Activated naive CD8-positive, alpha-beta T cell treated with anti-CD3 and anti-CD28 coated beads, Interleukin-2, amount 10 ng/mL, durations not matched to agents 7 days and 5 days (primary cell): ENCODE results near the gene ADAMTS16. TPM values are rescaled to one million over a fixed set of nuclear protein-coding genes. Genes with fewer than 3 reads are reported as not detected.

Source experiments
- ATAC-seq: fragments of 150-1000 bp; cut with Tn5 transposase; one replicate; pipeline ENCODE4 v1.10.0; 2021; ENCODE audit warnings: low read depth, moderate library complexity
- POLR2A ChIA-PET: fragments of 350-600 bp; sonication (Branson Sonifier 250); formaldehyde crosslinking; loops from one replicate; lab custom pipeline; 2021; ENCODE audit warnings: antibody characterized with exemption; lab: Charles Lee
- DNase-seq: peaks from one replicate; pipeline ENCODE4 v3.0.0; 2021
- H3K27ac Mint-ChIP-seq: one replicate; pipeline ENCODE4 v1.8.0; 2022; ENCODE audit warnings: mild to moderate bottlenecking, mixed read lengths
- H3K27me3 Mint-ChIP-seq: one replicate; pipeline ENCODE4 v1.8.0; 2022; ENCODE audit warnings: mild to moderate bottlenecking, moderate library complexity, mixed read lengths
- H3K36me3 Mint-ChIP-seq: one replicate; pipeline ENCODE4 v1.8.0; 2021; ENCODE audit warnings: mild to moderate bottlenecking, mixed read lengths
- H3K4me1 Mint-ChIP-seq: one replicate; pipeline ENCODE4 v1.8.0; 2021; ENCODE audit warnings: mixed read lengths
- H3K4me3 Mint-ChIP-seq: one replicate; pipeline ENCODE4 v1.8.0; 2022; ENCODE audit warnings: mild to moderate bottlenecking, moderate library complexity, mixed read lengths
- H3K9me3 Mint-ChIP-seq: one replicate; pipeline ENCODE4 v1.8.0; 2021; ENCODE audit warnings: mixed read lengths
- total RNA-seq, 2 experiments: library from RNA; stranded (reverse); gene quantifications; one replicate each; pipeline ENCODE4 v1.2.3, GENCODE V29; 2021

The ADAMTS16 gene
- total RNA-seq, 2 experiments from 2014 or later: not detected

- Mint-ChIP-seq H3K4me3 (no peak overlapping the region), H3K27me3 (peaks cover 5% of the 10 kb centered on the region), H3K9me3 (no peaks in the 10 kb centered on the region), H3K4me1 (no peaks in the 10 kb centered on the region), H3K27ac (no peak overlapping the region), H3K36me3 (no peaks in the 10 kb centered on the region)
- ATAC-seq: no peak
- POLR2A ChIA-PET: no interaction called here
- no peak for DNase-seq
Measured at GRCh38 chr5:5242056-5242455, 101.9 kb downstream of the ADAMTS16 start.

GRCh38 chr5:5246736-5247135, 106.6 kb downstream of the ADAMTS16 start:
- no peak overlapping the region for H3K4me3 Mint-ChIP-seq
- no peaks in the 10 kb centered on the region for H3K36me3 Mint-ChIP-seq
- no peak for DNase-seq
- ATAC-seq: no peak
- H3K27ac Mint-ChIP-seq: no peak overlapping the region
- peaks cover 1% of the 10 kb centered on the region for H3K9me3 Mint-ChIP-seq
- peaks cover 3% of the 10 kb centered on the region for H3K27me3 Mint-ChIP-seq
- POLR2A ChIA-PET: no interaction called here
- no peaks in the 10 kb centered on the region for H3K4me1 Mint-ChIP-seq

GRCh38 chr5:5250758-5251157, 110.6 kb downstream of the ADAMTS16 start:
- no peak overlapping the region for H3K27ac Mint-ChIP-seq
- H3K9me3 Mint-ChIP-seq: peaks cover 9% of the 10 kb centered on the region
- H3K36me3 Mint-ChIP-seq: no peaks in the 10 kb centered on the region
- H3K4me1 Mint-ChIP-seq: no peaks in the 10 kb centered on the region
- no peaks in the 10 kb centered on the region for H3K27me3 Mint-ChIP-seq
- POLR2A ChIA-PET: no interaction called here
- no peak for DNase-seq
- ATAC-seq: no peak
- no peak overlapping the region for H3K4me3 Mint-ChIP-seq

- Mint-ChIP-seq H3K36me3 (no peaks in the 10 kb centered on the region), H3K27ac (no peak overlapping the region), H3K27me3 (no peaks in the 10 kb centered on the region), H3K4me1 (no peaks in the 10 kb centered on the region), H3K9me3 (peaks cover 12% of the 10 kb centered on the region), H3K4me3 (no peak overlapping the region)
- ATAC-seq: no peak
- POLR2A ChIA-PET: no interaction called here
- no peak for DNase-seq
Measured at GRCh38 chr5:5252106-5252505, 112.0 kb downstream of the ADAMTS16 start.

- peaks cover 13% of the 10 kb centered on the region for H3K9me3 Mint-ChIP-seq
- no peak for ATAC-seq
- no peak overlapping the region for H3K27ac Mint-ChIP-seq
- DNase-seq: no peak
- no peak overlapping the region for H3K4me3 Mint-ChIP-seq
- POLR2A ChIA-PET: no interaction called here
- no peaks in the 10 kb centered on the region for H3K4me1 Mint-ChIP-seq
- H3K36me3 Mint-ChIP-seq: no peaks in the 10 kb centered on the region
- H3K27me3 Mint-ChIP-seq: no peaks in the 10 kb centered on the region
Measured at GRCh38 chr5:5257353-5257752, 117.2 kb downstream of the ADAMTS16 start.

GRCh38 chr5:5258564-5258963, 118.4 kb downstream of the ADAMTS16 start:
- ATAC-seq: no peak
- DNase-seq: no peak
- H3K4me3 Mint-ChIP-seq: no peak overlapping the region
- no peaks in the 10 kb centered on the region for H3K36me3 Mint-ChIP-seq
- POLR2A ChIA-PET: no interaction called here
- no peaks in the 10 kb centered on the region for H3K27me3 Mint-ChIP-seq
- H3K9me3 Mint-ChIP-seq: peaks cover 10% of the 10 kb centered on the region
- H3K27ac Mint-ChIP-seq: no peak overlapping the region
- H3K4me1 Mint-ChIP-seq: no peaks in the 10 kb centered on the region

- ATAC-seq (no peak), DNase-seq (no peak)
- H3K4me1 Mint-ChIP-seq: no peaks in the 10 kb centered on the region
- POLR2A ChIA-PET: no interaction called here
- no peaks in the 10 kb centered on the region for H3K9me3 Mint-ChIP-seq
- no peaks in the 10 kb centered on the region for H3K27me3 Mint-ChIP-seq
- H3K36me3 Mint-ChIP-seq: no peaks in the 10 kb centered on the region
- no peak overlapping the region for H3K27ac Mint-ChIP-seq
- no peak overlapping the region for H3K4me3 Mint-ChIP-seq
Measured at GRCh38 chr5:5264727-5265126, 124.6 kb downstream of the ADAMTS16 start.

- POLR2A ChIA-PET: no interaction called here
Measured at GRCh38 chr5:5266297-5266696, 126.2 kb downstream of the ADAMTS16 start.

GRCh38 chr5:5270161-5270560, 130.0 kb downstream of the ADAMTS16 start:
- POLR2A ChIA-PET: no interaction called here
- Mint-ChIP-seq H3K27me3 (no peaks in the 10 kb centered on the region), H3K4me3 (no peak overlapping the region), H3K4me1 (no peaks in the 10 kb centered on the region), H3K27ac (no peak overlapping the region), H3K9me3 (no peaks in the 10 kb centered on the region), H3K36me3 (no peaks in the 10 kb centered on the region)
- DNase-seq (no peak), ATAC-seq (no peak)

More at GRCh38 chr5:5266297-5266696, 126.2 kb downstream of the ADAMTS16 start:
- no peak for ATAC-seq
- DNase-seq: no peak
- Mint-ChIP-seq H3K9me3 (no peaks in the 10 kb centered on the region), H3K36me3 (no peaks in the 10 kb centered on the region), H3K27me3 (no peaks in the 10 kb centered on the region), H3K27ac (no peak overlapping the region), H3K4me1 (no peaks in the 10 kb centered on the region), H3K4me3 (no peak overlapping the region)

- no peaks in the 10 kb centered on the region for H3K9me3 Mint-ChIP-seq
- DNase-seq: no peak
- H3K4me3 Mint-ChIP-seq: no peak overlapping the region
- POLR2A ChIA-PET: no interaction called here
- H3K27me3 Mint-ChIP-seq: no peaks in the 10 kb centered on the region
- no peak for ATAC-seq
- no peaks in the 10 kb centered on the region for H3K36me3 Mint-ChIP-seq
- no peaks in the 10 kb centered on the region for H3K4me1 Mint-ChIP-seq
- H3K27ac Mint-ChIP-seq: no peak overlapping the region
Measured at GRCh38 chr5:5270958-5271785, 131.0 kb downstream of the ADAMTS16 start.

- Mint-ChIP-seq H3K4me1 (no peaks in the 10 kb centered on the region), H3K9me3 (no peaks in the 10 kb centered on the region), H3K27ac (no peak overlapping the region), H3K36me3 (no peaks in the 10 kb centered on the region), H3K4me3 (no peak overlapping the region), H3K27me3 (no peaks in the 10 kb centered on the region)
- ATAC-seq (no peak), DNase-seq (no peak)
- POLR2A ChIA-PET: no interaction called here
Measured at GRCh38 chr5:5271786-5272321, 131.7 kb downstream of the ADAMTS16 start.

GRCh38 chr5:5273398-5273797, 133.3 kb downstream of the ADAMTS16 start:
- DNase-seq: no peak
- POLR2A ChIA-PET: no interaction called here
- Mint-ChIP-seq H3K27me3 (no peaks in the 10 kb centered on the region), H3K4me3 (no peak overlapping the region), H3K9me3 (no peaks in the 10 kb centered on the region), H3K4me1 (no peaks in the 10 kb centered on the region), H3K36me3 (no peaks in the 10 kb centered on the region), H3K27ac (no peak overlapping the region)
- no peak for ATAC-seq

- Mint-ChIP-seq H3K9me3 (no peaks in the 10 kb centered on the region), H3K4me3 (no peak overlapping the region), H3K4me1 (no peaks in the 10 kb centered on the region), H3K27ac (no peak overlapping the region), H3K27me3 (no peaks in the 10 kb centered on the region), H3K36me3 (no peaks in the 10 kb centered on the region)
- no peak for DNase-seq
- ATAC-seq: no peak
- POLR2A ChIA-PET: no interaction called here
Measured at GRCh38 chr5:5273976-5274375, 133.8 kb downstream of the ADAMTS16 start.

- POLR2A ChIA-PET: no interaction called here
- no peak for DNase-seq
Measured at GRCh38 chr5:5275211-5275610, 135.1 kb downstream of the ADAMTS16 start.

More at GRCh38 chr5:5275211-5275610, 135.1 kb downstream of the ADAMTS16 start:
- Mint-ChIP-seq H3K9me3 (no peaks in the 10 kb centered on the region), H3K27ac (no peak overlapping the region), H3K4me3 (no peak overlapping the region), H3K4me1 (no peaks in the 10 kb centered on the region), H3K36me3 (no peaks in the 10 kb centered on the region), H3K27me3 (no peaks in the 10 kb centered on the region)
- ATAC-seq: no peak
